NT2/D1 (cell line): ENCODE data around the gene SNTG2.

Experiments used
- DNase-seq: peaks from one replicate; pipeline ENCODE4 v3.0.0-alpha.2; 2011; ENCODE audit warnings: low read depth, low spot score
- H3K27me3 ChIP-seq: 2 replicates; pipeline ENCODE4 v1.6.0; 2011; ENCODE audit warnings: mild to moderate bottlenecking; ENCODE audit not compliant: insufficient read length, insufficient read depth
- H3K36me3 ChIP-seq: 2 replicates; pipeline ENCODE4 v1.6.1; 2011; ENCODE audit warnings: mild to moderate bottlenecking, low read length, mixed read lengths; ENCODE audit not compliant: insufficient read depth, insufficient read length
- H3K4me1 ChIP-seq: 2 replicates; pipeline ENCODE4 v1.5.1; 2011; ENCODE audit not compliant: insufficient read depth, insufficient read length
- H3K4me3 ChIP-seq: 2 replicates; pipeline ENCODE4 v1.5.1; 2011; ENCODE audit warnings: low read depth; ENCODE audit not compliant: insufficient read length
- H3K9ac ChIP-seq: 2 replicates; pipeline ENCODE4 v1.6.0; 2011; ENCODE audit warnings: low read depth; ENCODE audit not compliant: insufficient read length
- H3K9me3 ChIP-seq: 2 replicates; pipeline ENCODE4 v1.5.1; 2011; ENCODE audit warnings: mild to moderate bottlenecking, low read length; ENCODE audit not compliant: insufficient read depth
- SUZ12 ChIP-seq: IDR thresholded peaks from 2 replicates; pipeline ENCODE4 v1.6.1; 2011; ENCODE audit not compliant: insufficient read length, insufficient read depth; ENCODE audit errors: extremely low read depth
- YY1 ChIP-seq: IDR thresholded peaks from 2 replicates; pipeline ENCODE4 v1.6.1; 2011; ENCODE audit not compliant: insufficient read length, insufficient read depth
- ZNF274 ChIP-seq: IDR thresholded peaks from 2 replicates; pipeline ENCODE4 v1.6.1; 2011; ENCODE audit warnings: mild to moderate bottlenecking, low read depth, low read length

Gene SNTG2

GRCh38 chr2:1069847-1070246 is 119.2 kb downstream of the SNTG2 start:
- no peaks in the 10 kb centered on the region for H3K4me1 ChIP-seq
- no peak for DNase-seq
- TF ChIP-seq ZNF274 (no peak), SUZ12 (no peak), YY1 (no peak)
- H3K36me3 ChIP-seq = no peaks in the 10 kb centered on the region
- H3K27me3 ChIP-seq = no peaks in the 10 kb centered on the region
- no peak overlapping the region for H3K9ac ChIP-seq
- no peaks in the 10 kb centered on the region for H3K9me3 ChIP-seq
- no peak overlapping the region for H3K4me3 ChIP-seq

DNA sequence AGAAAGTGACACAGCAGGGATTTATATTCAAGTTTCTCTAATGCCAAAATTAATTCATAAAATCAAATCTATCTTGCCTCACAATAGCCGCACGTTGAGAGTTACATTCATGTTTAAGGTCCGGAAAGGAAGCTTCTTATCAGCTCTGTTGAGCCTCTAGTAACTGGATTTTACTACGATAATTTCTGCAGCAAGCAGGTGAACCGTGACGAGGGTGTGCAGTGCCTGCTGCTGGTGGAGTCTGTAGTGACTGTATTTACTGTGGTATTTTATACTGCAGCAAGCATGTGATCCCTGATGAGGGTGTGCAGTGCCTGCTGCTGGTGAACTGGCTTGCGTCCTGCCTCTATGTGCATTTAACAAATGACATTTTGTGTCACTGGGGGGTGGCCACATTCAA is 120.0 kb downstream of the SNTG2 start:
- TF ChIP-seq YY1 (no peak), SUZ12 (no peak), ZNF274 (no peak)
- H3K4me1 ChIP-seq = no peaks in the 10 kb centered on the region
- DNase-seq = no peak
- no peaks in the 10 kb centered on the region for H3K36me3 ChIP-seq
- H3K4me3 ChIP-seq = no peak overlapping the region
- H3K27me3 ChIP-seq = no peaks in the 10 kb centered on the region
- H3K9me3 ChIP-seq = no peaks in the 10 kb centered on the region
- no peak overlapping the region for H3K9ac ChIP-seq

DNA sequence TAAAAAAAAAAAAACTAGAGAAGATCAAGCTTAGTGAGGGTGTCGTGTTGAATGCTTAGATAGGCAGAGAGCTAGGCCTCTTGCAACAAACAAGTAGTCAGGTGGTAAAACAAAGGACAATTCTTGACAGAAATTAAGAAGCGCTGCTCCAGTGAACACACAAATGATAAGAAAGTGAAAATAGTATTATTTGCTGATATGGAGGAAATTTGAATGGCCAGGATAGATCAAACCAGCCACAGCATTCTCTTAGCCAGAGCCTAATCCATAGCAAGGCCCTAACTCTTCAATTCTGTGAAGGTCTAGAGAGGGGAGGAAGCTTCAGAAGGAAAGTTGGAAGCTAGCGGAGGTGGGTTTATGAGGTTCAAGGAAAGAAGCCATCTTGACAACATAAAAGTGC is 121.0 kb downstream of the SNTG2 start:
- Histone ChIP-seq H3K9ac (no peak overlapping the region), H3K4me3 (no peak overlapping the region), H3K36me3 (no peaks in the 10 kb centered on the region), H3K27me3 (no peaks in the 10 kb centered on the region), H3K4me1 (no peaks in the 10 kb centered on the region), H3K9me3 (no peaks in the 10 kb centered on the region)
- TF ChIP-seq ZNF274 (no peak), SUZ12 (no peak), YY1 (no peak)
- no peak for DNase-seq

GRCh38 chr2:1072250-1072649 is 121.6 kb downstream of the SNTG2 start:
- no peaks in the 10 kb centered on the region for H3K27me3 ChIP-seq
- TF ChIP-seq SUZ12 (no peak), YY1 (no peak), ZNF274 (no peak)
- H3K4me3 ChIP-seq = no peak overlapping the region
- no peaks in the 10 kb centered on the region for H3K36me3 ChIP-seq
- no peaks in the 10 kb centered on the region for H3K4me1 ChIP-seq
- H3K9me3 ChIP-seq = no peaks in the 10 kb centered on the region
- no peak overlapping the region for H3K9ac ChIP-seq
- no peak for DNase-seq

DNA sequence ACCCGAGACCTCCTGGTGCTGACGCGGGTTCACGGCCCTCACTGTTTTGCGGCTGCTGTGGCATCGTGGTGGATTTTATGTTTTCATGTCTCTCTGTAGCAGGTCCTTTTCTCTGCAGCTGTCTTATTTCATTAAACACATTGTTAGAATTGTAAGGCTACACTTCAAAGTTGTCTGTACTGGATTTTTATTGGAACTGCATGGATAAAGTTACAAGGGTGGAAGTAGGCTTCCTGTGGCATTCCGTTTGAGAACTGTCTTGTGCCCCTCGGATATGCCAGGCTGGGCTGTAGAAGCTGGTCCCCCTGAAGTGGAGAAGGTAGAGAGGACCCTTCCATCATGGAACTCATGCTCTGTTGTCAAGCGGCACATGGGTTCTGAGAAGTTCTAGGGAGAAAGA is 127.3 kb downstream of the SNTG2 start:
- no peak overlapping the region for H3K9ac ChIP-seq
- H3K36me3 ChIP-seq = no peaks in the 10 kb centered on the region
- no peaks in the 10 kb centered on the region for H3K9me3 ChIP-seq
- no peak for DNase-seq
- H3K4me1 ChIP-seq = peaks cover 4% of the 10 kb centered on the region
- no peak overlapping the region for H3K4me3 ChIP-seq
- no peaks in the 10 kb centered on the region for H3K27me3 ChIP-seq
- no peak for TF ChIP-seq SUZ12
- no peak for TF ChIP-seq ZNF274

GRCh38 chr2:1078326-1078725 is 127.7 kb downstream of the SNTG2 start:
- no peak for TF ChIP-seq SUZ12
- TF ChIP-seq ZNF274 = no peak
- TF ChIP-seq YY1 = no peak
- Histone ChIP-seq H3K9ac (no peak overlapping the region), H3K4me3 (no peak overlapping the region), H3K9me3 (no peaks in the 10 kb centered on the region), H3K36me3 (no peaks in the 10 kb centered on the region), H3K27me3 (no peaks in the 10 kb centered on the region), H3K4me1 (peaks cover 4% of the 10 kb centered on the region)
- no peak for DNase-seq

GRCh38 chr2:1079873-1080799 is 129.5 kb downstream of the SNTG2 start:
- H3K27me3 ChIP-seq = no peaks in the 10 kb centered on the region
- H3K4me3 ChIP-seq = no peak overlapping the region
- peaks cover 4% of the 10 kb centered on the region for H3K4me1 ChIP-seq
- no peak for TF ChIP-seq SUZ12
- no peak for TF ChIP-seq YY1
- no peak for TF ChIP-seq ZNF274
- no peak overlapping the region for H3K9ac ChIP-seq
- DNase-seq = no peak
- no peaks in the 10 kb centered on the region for H3K9me3 ChIP-seq
- H3K36me3 ChIP-seq = no peaks in the 10 kb centered on the region
